ENCODE data around the gene SAMD9.

DNA sequence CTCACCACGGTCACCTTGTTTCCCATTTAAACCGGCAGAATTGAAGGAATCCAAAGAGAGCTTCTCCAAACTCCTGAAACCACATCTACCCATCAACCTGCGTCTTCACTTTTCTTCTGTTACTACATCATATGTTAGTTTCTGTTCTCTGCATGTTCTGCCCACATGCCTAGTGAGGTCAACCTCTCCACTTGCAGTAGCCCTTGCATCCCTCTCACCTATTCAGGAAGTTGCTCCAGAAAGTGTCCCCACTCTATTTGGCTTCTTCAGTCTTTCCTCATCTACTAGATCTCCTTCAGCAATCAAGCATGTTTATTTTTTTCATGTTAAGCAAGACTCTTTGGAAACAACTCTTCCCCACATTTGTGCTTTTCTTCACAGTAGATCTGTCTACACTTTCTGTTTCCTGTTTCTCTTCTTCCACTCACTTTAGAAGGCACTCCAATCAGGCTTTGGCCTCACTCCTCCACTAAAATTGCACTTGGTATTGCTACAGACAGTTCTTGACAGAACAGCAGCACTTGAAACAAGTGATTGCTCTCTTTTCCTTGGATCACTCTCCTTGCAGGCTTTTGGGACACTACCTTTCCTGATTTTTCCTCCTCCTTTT lies 22.9 kb upstream of the SAMD9 start:
- TF ChIP-seq, protein P1, sequence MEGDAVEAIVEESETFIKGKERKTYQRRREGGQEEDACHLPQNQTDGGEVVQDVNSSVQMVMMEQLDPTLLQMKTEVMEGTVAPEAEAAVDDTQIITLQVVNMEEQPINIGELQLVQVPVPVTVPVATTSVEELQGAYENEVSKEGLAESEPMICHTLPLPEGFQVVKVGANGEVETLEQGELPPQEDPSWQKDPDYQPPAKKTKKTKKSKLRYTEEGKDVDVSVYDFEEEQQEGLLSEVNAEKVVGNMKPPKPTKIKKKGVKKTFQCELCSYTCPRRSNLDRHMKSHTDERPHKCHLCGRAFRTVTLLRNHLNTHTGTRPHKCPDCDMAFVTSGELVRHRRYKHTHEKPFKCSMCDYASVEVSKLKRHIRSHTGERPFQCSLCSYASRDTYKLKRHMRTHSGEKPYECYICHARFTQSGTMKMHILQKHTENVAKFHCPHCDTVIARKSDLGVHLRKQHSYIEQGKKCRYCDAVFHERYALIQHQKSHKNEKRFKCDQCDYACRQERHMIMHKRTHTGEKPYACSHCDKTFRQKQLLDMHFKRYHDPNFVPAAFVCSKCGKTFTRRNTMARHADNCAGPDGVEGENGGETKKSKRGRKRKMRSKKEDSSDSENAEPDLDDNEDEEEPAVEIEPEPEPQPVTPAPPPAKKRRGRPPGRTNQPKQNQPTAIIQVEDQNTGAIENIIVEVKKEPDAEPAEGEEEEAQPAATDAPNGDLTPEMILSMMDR (IDR thresholded peaks at IDR 0.05; ENCODE audit: poor library complexity) = no peak
- TF ChIP-seq EZH2phosphoT487 (IDR thresholded peaks at IDR 0.05; ENCODE audit: low read depth, severe bottlenecking, unreplicated experiment) = no peak
- TF ChIP-seq EZH2 (IDR thresholded peaks at IDR 0.05; ENCODE audit: borderline replicate concordance) = no peak

Data from hepatocyte (in vitro differentiated cells).